ENCODE results near the gene GRIK3. TPM values are rescaled to one million over a fixed set of nuclear protein-coding genes. Genes with fewer than 3 reads are reported as not detected.

Gene GRIK3
- polyA plus RNA-seq, 2 of the 4 experiments (the other 2 are of a cell fraction) = not detected

DNA sequence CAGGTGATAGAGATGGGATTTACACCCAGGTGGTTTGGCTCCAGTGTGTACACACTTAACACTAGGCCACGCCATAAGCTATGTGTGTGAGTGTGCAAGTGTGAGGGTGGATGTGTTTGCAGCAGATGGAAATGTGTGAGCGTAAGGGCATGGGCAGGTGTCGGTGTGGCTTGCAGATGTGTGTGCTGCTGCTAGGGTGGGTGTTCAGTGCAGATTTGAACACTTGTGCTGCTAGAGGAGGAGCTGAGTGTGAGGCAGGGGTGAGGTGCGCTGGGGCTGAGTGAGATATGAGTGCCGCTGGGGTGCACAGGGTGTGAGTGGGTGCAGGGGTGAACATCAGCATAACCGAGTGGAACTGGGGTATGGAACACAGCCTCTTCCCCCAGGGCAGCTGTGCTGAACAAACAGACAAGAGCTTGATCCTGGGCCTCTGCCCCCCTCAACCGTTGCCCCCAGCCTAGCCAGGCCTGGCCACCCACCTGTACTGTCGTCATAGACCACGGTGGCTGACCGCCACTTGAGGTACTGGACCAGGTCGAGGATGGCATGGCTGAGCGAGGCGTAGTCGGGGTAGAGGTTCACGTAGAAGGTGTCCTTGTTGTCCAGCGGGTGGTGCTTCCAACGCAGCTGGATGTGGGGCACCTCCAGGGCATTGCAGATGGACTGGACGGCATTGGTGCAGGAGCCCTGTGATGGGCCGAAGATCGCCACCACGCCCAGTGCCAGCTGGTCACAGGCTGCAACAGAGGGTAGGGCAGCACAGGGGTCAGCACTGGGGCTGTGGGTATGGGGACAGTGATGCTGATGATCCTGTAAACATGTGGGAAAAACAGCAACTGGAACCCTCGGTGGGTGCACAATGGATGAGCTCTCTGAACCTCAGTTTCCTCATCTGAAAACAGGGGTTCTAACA is 153.9 kb downstream of the GRIK3 start:
- ChIA-PET CTCF (interaction anchor here (1.1 kb wide), 1 partner anchor 16 kb away, joined by 4 read pairs; no protein-coding TSS in a partner anchor), POLR2A (no interaction called here)
- FAIRE-seq (no peak), DNase-seq (ENCODE audit: low read depth in 1 of 2, low spot score in 1 of 2) (no peak), ATAC-seq (no peak)
- H3K9me3 ChIP-seq = no peaks in the 10 kb centered on the region
- 37% methylated on average over 7 of the region's 22 CpGs for WGBS (ENCODE audit: missing lambda C conversion rate)
- TF ChIP-seq MYC (IDR thresholded peaks at IDR 0.05; ENCODE audit: borderline replicate concordance, low read length) = no peak
- no peak overlapping the region for H3K27ac ChIP-seq
- no peak overlapping the region for H3K4me3 ChIP-seq
- H3K4me2 ChIP-seq = no peak overlapping the region
- no peaks in the 10 kb centered on the region for H3K4me1 ChIP-seq

DNA sequence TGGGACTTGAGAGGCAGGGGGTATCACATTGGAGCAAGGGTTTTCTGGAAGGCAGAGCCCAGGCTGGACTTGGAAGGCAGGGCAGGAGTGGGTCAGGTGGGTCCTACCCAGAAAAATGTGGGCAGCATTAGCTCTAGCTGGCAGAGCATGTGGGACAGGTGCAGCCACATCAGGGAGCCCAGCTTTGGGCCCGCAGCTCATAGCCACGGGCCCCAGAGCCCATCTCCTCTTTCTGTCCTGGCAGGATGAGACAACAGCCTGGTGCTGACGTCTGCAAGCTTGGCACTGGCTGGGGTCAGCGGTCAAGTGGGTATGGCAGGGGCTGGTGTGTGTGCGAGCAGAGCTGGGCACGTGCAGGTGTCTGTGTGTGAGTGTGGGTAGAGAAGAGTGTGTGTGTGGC is 154.7 kb downstream of the GRIK3 start:
- TF ChIP-seq, protein P1, sequence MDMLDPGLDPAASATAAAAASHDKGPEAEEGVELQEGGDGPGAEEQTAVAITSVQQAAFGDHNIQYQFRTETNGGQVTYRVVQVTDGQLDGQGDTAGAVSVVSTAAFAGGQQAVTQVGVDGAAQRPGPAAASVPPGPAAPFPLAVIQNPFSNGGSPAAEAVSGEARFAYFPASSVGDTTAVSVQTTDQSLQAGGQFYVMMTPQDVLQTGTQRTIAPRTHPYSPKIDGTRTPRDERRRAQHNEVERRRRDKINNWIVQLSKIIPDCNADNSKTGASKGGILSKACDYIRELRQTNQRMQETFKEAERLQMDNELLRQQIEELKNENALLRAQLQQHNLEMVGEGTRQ (IDR thresholded peaks at IDR 0.05) = no peak
- TF ChIP-seq CHD4 (IDR thresholded peaks at IDR 0.05; ENCODE audit: borderline replicate concordance) = no peak
- TF ChIP-seq RAD21 (conservative IDR thresholded peaks at IDR 0.05 in 1 of 2, IDR thresholded peaks at IDR 0.05 in 1 of 2) = no peak
- no peak for TF ChIP-seq ZC3H11A (IDR thresholded peaks at IDR 0.05)
- TF ChIP-seq SREBF2 (IDR thresholded peaks at IDR 0.05) = no peak
- TF ChIP-seq EHF (CRISPR knock-in tag; IDR thresholded peaks at IDR 0.05) = no peak
- TF ChIP-seq FOSL2 (IDR thresholded peaks at IDR 0.05) = no peak
- TF ChIP-seq FOSL2 (CRISPR knock-in tag; IDR thresholded peaks at IDR 0.05) = no peak
- TF ChIP-seq HOXA7 (CRISPR knock-in tag; IDR thresholded peaks at IDR 0.05) = no peak
- no peak for TF ChIP-seq POLR2A (IDR thresholded peaks at IDR 0.05; ENCODE audit: low read length)
- TF ChIP-seq, protein P2, sequence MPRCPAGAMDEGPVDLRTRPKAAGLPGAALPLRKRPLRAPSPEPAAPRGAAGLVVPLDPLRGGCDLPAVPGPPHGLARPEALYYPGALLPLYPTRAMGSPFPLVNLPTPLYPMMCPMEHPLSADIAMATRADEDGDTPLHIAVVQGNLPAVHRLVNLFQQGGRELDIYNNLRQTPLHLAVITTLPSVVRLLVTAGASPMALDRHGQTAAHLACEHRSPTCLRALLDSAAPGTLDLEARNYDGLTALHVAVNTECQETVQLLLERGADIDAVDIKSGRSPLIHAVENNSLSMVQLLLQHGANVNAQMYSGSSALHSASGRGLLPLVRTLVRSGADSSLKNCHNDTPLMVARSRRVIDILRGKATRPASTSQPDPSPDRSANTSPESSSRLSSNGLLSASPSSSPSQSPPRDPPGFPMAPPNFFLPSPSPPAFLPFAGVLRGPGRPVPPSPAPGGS (IDR thresholded peaks at IDR 0.05) = no peak
- TF ChIP-seq, protein P3, sequence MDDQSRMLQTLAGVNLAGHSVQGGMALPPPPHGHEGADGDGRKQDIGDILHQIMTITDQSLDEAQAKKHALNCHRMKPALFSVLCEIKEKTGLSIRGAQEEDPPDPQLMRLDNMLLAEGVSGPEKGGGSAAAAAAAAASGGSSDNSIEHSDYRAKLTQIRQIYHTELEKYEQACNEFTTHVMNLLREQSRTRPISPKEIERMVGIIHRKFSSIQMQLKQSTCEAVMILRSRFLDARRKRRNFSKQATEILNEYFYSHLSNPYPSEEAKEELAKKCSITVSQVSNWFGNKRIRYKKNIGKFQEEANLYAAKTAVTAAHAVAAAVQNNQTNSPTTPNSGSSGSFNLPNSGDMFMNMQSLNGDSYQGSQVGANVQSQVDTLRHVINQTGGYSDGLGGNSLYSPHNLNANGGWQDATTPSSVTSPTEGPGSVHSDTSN (IDR thresholded peaks at IDR 0.05) = no peak
- TF ChIP-seq HOXB5 (CRISPR knock-in tag; IDR thresholded peaks at IDR 0.05) = no peak
- TF ChIP-seq RNF2 (IDR thresholded peaks at IDR 0.05; ENCODE audit: borderline replicate concordance, low read depth) = no peak
- TF ChIP-seq HEYL (CRISPR knock-in tag; IDR thresholded peaks at IDR 0.05) = no peak
- TF ChIP-seq TFCP2L1 (CRISPR knock-in tag; IDR thresholded peaks at IDR 0.05) = no peak
- no peak for TF ChIP-seq ZNF302 (CRISPR knock-in tag; IDR thresholded peaks at IDR 0.05)
- no peak for TF ChIP-seq MYC (IDR thresholded peaks at IDR 0.05; ENCODE audit: borderline replicate concordance, low read length)
- TF ChIP-seq, protein P4, sequence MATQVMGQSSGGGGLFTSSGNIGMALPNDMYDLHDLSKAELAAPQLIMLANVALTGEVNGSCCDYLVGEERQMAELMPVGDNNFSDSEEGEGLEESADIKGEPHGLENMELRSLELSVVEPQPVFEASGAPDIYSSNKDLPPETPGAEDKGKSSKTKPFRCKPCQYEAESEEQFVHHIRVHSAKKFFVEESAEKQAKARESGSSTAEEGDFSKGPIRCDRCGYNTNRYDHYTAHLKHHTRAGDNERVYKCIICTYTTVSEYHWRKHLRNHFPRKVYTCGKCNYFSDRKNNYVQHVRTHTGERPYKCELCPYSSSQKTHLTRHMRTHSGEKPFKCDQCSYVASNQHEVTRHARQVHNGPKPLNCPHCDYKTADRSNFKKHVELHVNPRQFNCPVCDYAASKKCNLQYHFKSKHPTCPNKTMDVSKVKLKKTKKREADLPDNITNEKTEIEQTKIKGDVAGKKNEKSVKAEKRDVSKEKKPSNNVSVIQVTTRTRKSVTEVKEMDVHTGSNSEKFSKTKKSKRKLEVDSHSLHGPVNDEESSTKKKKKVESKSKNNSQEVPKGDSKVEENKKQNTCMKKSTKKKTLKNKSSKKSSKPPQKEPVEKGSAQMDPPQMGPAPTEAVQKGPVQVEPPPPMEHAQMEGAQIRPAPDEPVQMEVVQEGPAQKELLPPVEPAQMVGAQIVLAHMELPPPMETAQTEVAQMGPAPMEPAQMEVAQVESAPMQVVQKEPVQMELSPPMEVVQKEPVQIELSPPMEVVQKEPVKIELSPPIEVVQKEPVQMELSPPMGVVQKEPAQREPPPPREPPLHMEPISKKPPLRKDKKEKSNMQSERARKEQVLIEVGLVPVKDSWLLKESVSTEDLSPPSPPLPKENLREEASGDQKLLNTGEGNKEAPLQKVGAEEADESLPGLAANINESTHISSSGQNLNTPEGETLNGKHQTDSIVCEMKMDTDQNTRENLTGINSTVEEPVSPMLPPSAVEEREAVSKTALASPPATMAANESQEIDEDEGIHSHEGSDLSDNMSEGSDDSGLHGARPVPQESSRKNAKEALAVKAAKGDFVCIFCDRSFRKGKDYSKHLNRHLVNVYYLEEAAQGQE (IDR thresholded peaks at IDR 0.05) = no peak
- no peak for TF ChIP-seq EHMT2 (IDR thresholded peaks at IDR 0.05; ENCODE audit: low read depth)
- TF ChIP-seq MAFK (IDR thresholded peaks at IDR 0.05; ENCODE audit: partially characterized antibody) = no peak
- WGBS (ENCODE audit: missing lambda C conversion rate) = 0% methylated on average over 3 of the region's 6 CpGs
- Histone ChIP-seq H3K9me3 (no peaks in the 10 kb centered on the region), H3K4me1 (no peaks in the 10 kb centered on the region), H3K4me3 (no peak overlapping the region), H3K4me2 (no peak overlapping the region), H3K27ac (no peak overlapping the region)
- ChIA-PET CTCF (no interaction called here), POLR2A (no interaction called here)
- DNase-seq (ENCODE audit: low read depth in 1 of 2, low spot score in 1 of 2) = no peak
- ATAC-seq = no peak
- no peak for FAIRE-seq
